Activated B cell treated with CpG ODN at 0.5 μM for 24 hours (primary cell): ENCODE data around the gene MBNL1. TPM values are rescaled to one million over a fixed set of nuclear protein-coding genes. Genes with fewer than 3 reads are reported as not detected.

Source experiments
- ATAC-seq: fragments of 200-7000 bp; cut with Tn5 transposase; one replicate; pipeline ENCODE4 v1.10.0; 2021; ENCODE audit warnings: low read depth, mild to moderate bottlenecking, moderate library complexity
- CTCF ChIA-PET: fragments of 350-600 bp; sonication (Branson Sonifier 250); formaldehyde crosslinking; loops from one replicate; lab custom pipeline; 2021; ENCODE audit warnings: antibody characterized with exemption; lab: Charles Lee
- POLR2A ChIA-PET: fragments of 350-600 bp; sonication (Branson Sonifier 250); formaldehyde crosslinking; loops from one replicate; lab custom pipeline; 2021; ENCODE audit warnings: antibody characterized with exemption; lab: Charles Lee
- DNase-seq: peaks from one replicate; pipeline ENCODE4 v3.0.0; 2022
- H3K27ac Mint-ChIP-seq: one replicate; pipeline ENCODE4 v1.8.0; 2020; ENCODE audit warnings: mixed read lengths
- H3K27me3 Mint-ChIP-seq: one replicate; pipeline ENCODE4 v1.8.0; 2021; ENCODE audit warnings: mixed read lengths
- H3K36me3 Mint-ChIP-seq: one replicate; pipeline ENCODE4 v1.8.0; 2021; ENCODE audit warnings: low read depth, mixed read lengths
- H3K4me1 Mint-ChIP-seq: one replicate; pipeline ENCODE4 v1.8.0; 2021; ENCODE audit warnings: mixed read lengths
- H3K4me3 Mint-ChIP-seq: one replicate; pipeline ENCODE4 v1.8.0; 2020; ENCODE audit warnings: mild to moderate bottlenecking, mixed read lengths
- H3K9me3 Mint-ChIP-seq: one replicate; pipeline ENCODE4 v1.8.0; 2020; ENCODE audit warnings: mixed read lengths
- intact Hi-C: fragments of 100-400 bp; cut with micrococcal nuclease; formaldehyde crosslinking; loops from one replicate; pipeline ENCODE4 v1.15.1; 2024
- total RNA-seq: library from RNA; stranded (reverse); gene quantifications from 2 replicates; pipeline ENCODE4 v1.2.3, GENCODE V29; 2022
- TF ChIP-seq, protein P1 (sequence below): fragments of 200-600 bp; IDR thresholded peaks from one replicate; pipeline ENCODE4 v1.8.0; 2022; ENCODE audit warnings: antibody characterized with exemption, mild to moderate bottlenecking

The MBNL1 gene
- total RNA-seq, 1 donor from 2014 or later, result 561 TPM

DNA sequence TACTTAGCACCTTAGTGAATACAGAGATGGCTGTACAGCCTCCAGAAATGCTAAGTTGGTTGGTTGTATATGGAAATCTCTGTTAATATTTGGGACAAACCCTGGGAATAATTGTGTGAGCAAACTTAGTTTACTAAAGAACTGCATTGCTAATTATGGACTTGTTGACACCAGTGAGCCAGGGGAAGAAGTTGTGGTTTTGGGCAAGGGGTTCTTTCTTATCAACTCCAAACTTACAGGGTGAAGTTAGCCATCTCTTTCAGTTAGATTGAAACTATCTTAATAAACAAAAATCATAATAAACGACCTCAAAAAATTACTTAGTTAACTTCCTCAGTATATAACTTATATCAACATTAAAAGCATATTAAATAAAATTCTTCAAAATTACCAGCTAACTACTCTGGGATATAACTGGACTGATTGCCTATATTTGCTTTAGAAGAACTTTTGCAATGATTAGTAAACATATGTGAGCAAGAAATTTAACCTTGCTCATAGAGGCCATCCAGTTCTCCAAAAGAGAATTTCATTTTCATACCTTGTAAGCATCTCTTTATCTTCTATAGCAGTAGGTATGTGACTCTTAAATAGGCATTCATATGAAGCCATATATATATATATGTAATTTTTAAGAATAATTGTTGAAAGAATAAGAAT lies 24.7 kb downstream of the MBNL1 start:
- Mint-ChIP-seq H3K4me3 (peak overlapping the region; percentile 21), H3K27ac (no peak overlapping the region), H3K4me1 (peaks cover 83% of the 10 kb centered on the region), H3K36me3 (peaks cover 21% of the 10 kb centered on the region), H3K27me3 (no peaks in the 10 kb centered on the region), H3K9me3 (no peaks in the 10 kb centered on the region)
- ChIA-PET CTCF (no interaction called here), POLR2A (interaction anchor here (0.6 kb wide), 1 partner anchor 15 kb away, joined by 3 read pairs; no protein-coding TSS in a partner anchor)
- DNase-seq (no peak), ATAC-seq (no peak)
- intact Hi-C loops, result loop anchor here (1.0 to 10.0 kb wide), 2 partner anchors 8 to 219 kb away; no protein-coding TSS in a partner anchor
- TF ChIP-seq, protein P1, sequence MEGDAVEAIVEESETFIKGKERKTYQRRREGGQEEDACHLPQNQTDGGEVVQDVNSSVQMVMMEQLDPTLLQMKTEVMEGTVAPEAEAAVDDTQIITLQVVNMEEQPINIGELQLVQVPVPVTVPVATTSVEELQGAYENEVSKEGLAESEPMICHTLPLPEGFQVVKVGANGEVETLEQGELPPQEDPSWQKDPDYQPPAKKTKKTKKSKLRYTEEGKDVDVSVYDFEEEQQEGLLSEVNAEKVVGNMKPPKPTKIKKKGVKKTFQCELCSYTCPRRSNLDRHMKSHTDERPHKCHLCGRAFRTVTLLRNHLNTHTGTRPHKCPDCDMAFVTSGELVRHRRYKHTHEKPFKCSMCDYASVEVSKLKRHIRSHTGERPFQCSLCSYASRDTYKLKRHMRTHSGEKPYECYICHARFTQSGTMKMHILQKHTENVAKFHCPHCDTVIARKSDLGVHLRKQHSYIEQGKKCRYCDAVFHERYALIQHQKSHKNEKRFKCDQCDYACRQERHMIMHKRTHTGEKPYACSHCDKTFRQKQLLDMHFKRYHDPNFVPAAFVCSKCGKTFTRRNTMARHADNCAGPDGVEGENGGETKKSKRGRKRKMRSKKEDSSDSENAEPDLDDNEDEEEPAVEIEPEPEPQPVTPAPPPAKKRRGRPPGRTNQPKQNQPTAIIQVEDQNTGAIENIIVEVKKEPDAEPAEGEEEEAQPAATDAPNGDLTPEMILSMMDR, result no peak

- ChIA-PET POLR2A (no interaction called here), CTCF (no interaction called here)
- Mint-ChIP-seq H3K9me3 (no peaks in the 10 kb centered on the region), H3K27ac (peak overlapping the region; percentile 8), H3K36me3 (peaks cover 38% of the 10 kb centered on the region), H3K4me1 (peaks cover 85% of the 10 kb centered on the region), H3K4me3 (peak overlapping the region; percentile 17), H3K27me3 (no peaks in the 10 kb centered on the region)
- intact Hi-C loops, result loop anchor here (10.0 kb wide), 1 partner anchor 221 kb away; no protein-coding TSS in a partner anchor
- no peak for DNase-seq
- ATAC-seq, result no peak
- TF ChIP-seq, protein P1, result no peak
Measured at GRCh38 chr3:152295344-152295743, 26.6 kb downstream of the MBNL1 start.

DNA sequence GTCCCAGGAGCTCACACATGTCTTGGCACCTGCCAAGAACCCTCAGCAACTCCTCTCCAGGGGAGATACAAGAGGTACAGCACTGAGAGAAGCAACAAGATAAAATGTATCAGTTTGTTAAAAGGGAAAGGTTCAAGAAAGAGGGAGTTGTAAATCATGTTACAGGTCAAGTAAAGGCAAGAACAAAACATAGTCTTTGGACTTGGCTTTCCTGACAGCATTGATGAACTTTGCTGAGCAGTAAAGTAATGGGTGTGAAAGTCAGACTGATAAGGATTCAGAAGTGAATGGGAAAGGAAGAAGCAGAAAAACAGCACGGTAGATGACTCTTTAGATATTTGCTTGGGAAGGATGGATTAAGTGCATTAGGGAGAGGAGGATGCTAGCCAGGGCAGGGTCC lies 27.1 kb downstream of the MBNL1 start:
- POLR2A ChIA-PET, result interaction anchor here (1.8 kb wide), 1 partner anchor 14 kb away, joined by 4 read pairs; no protein-coding TSS in a partner anchor
- H3K27ac Mint-ChIP-seq, result peak overlapping the region; percentile 8

GRCh38 chr3:152296382-152296781 lies 27.7 kb downstream of the MBNL1 start:
- H3K4me3 Mint-ChIP-seq, result no peak overlapping the region
- no peaks in the 10 kb centered on the region for H3K9me3 Mint-ChIP-seq
- CTCF ChIA-PET, result interaction anchor here (0.6 kb wide), 1 partner anchor 41 kb away, joined by 3 read pairs; no protein-coding TSS in a partner anchor
- peaks cover 85% of the 10 kb centered on the region for H3K4me1 Mint-ChIP-seq
- POLR2A ChIA-PET, result interaction anchor here (0.6 to 1.8 kb wide), 4 partner anchors 8 to 64 kb away, joined by 4 to 12 read pairs (median 6); no protein-coding TSS in a partner anchor
- H3K27me3 Mint-ChIP-seq, result no peaks in the 10 kb centered on the region
- intact Hi-C loops, result loop anchor here (10.0 kb wide), 1 partner anchor 222 kb away; no protein-coding TSS in a partner anchor
- peak overlapping the region; percentile 8 for H3K27ac Mint-ChIP-seq
- no peak for DNase-seq
- peaks cover 48% of the 10 kb centered on the region for H3K36me3 Mint-ChIP-seq
- TF ChIP-seq, protein P1, result no peak
- no peak for ATAC-seq

More for the DNA sequence above, 27.1 kb downstream of the MBNL1 start:
- DNase-seq (no peak), ATAC-seq (no peak)
- Mint-ChIP-seq H3K36me3 (peaks cover 43% of the 10 kb centered on the region), H3K27me3 (no peaks in the 10 kb centered on the region), H3K9me3 (no peaks in the 10 kb centered on the region), H3K4me3 (peak overlapping the region; percentile 17), H3K4me1 (peaks cover 85% of the 10 kb centered on the region)
- TF ChIP-seq, protein P1, result no peak
- intact Hi-C loops, result loop anchor here (10.0 kb wide), 1 partner anchor 221 kb away; no protein-coding TSS in a partner anchor
- CTCF ChIA-PET, result no interaction called here

GRCh38 chr3:152296971-152297370 lies 28.2 kb downstream of the MBNL1 start:
- peak overlapping the region; percentile 5 for H3K4me3 Mint-ChIP-seq
- intact Hi-C loops, result loop anchor here (10.0 kb wide), 1 partner anchor 222 kb away; no protein-coding TSS in a partner anchor
- no peak for ATAC-seq

More at GRCh38 chr3:152296971-152297370, 28.2 kb downstream of the MBNL1 start:
- POLR2A ChIA-PET, result interaction anchor here (0.6 to 1.8 kb wide), 7 partner anchors 9 to 77 kb away, joined by 4 to 12 read pairs (median 6); partner anchors contain the start of gene MBNL1
- CTCF ChIA-PET, result interaction anchor here (0.6 kb wide), 2 partner anchors 42 to 167 kb away, joined by 3 read pairs; no protein-coding TSS in a partner anchor
- peaks cover 85% of the 10 kb centered on the region for H3K4me1 Mint-ChIP-seq
- H3K36me3 Mint-ChIP-seq, result peaks cover 53% of the 10 kb centered on the region
- TF ChIP-seq, protein P1, result no peak
- peak overlapping the region; percentile 3 for H3K27ac Mint-ChIP-seq
- no peak for DNase-seq
- H3K9me3 Mint-ChIP-seq, result no peaks in the 10 kb centered on the region
- no peaks in the 10 kb centered on the region for H3K27me3 Mint-ChIP-seq
